HEK293 (cell line): Measurements from ENCODE around the gene RTL5.
"Not testable (repeated sequence)": the region's sequence is repeated elsewhere in the genome, so short reads cannot be mapped to it uniquely, and the experiment has no call there.

Experiments
- KLF10 ChIP-seq: fragments of 450-650 bp; IDR thresholded peaks from 2 replicates; pipeline ENCODE4 v1.5.1; 2018; ENCODE audit warnings: missing biosample characterization, mild to moderate bottlenecking, missing genetic modification characterization
- SALL2 ChIP-seq: fragments of 450-650 bp; formaldehyde crosslinking; IDR thresholded peaks from 2 replicates; pipeline ENCODE4 v1.5.0; 2017; ENCODE audit warnings: missing biosample characterization, mild to moderate bottlenecking, missing genetic modification characterization, borderline replicate concordance
- SCRT2 ChIP-seq: fragments of 450-650 bp; formaldehyde crosslinking; IDR thresholded peaks from 2 replicates; pipeline ENCODE4 v1.5.1; 2016; ENCODE audit warnings: missing biosample characterization, missing genetic modification characterization
- SP2 ChIP-seq: fragments of 450-650 bp; formaldehyde crosslinking; IDR thresholded peaks from 2 replicates; pipeline ENCODE4 v1.5.1; 2016; ENCODE audit warnings: missing biosample characterization, missing genetic modification characterization
- ZBTB21 ChIP-seq: fragments of 450-650 bp; formaldehyde crosslinking; IDR thresholded peaks from 2 replicates; pipeline ENCODE4 v1.5.1; 2017; ENCODE audit warnings: missing biosample characterization, missing genetic modification characterization
- ZNF16 ChIP-seq: fragments of 450-650 bp; formaldehyde crosslinking; IDR thresholded peaks from 2 replicates; pipeline ENCODE4 v1.5.1; 2016; ENCODE audit warnings: low read depth, missing biosample characterization, missing genetic modification characterization
- ZNF707 ChIP-seq: fragments of 450-650 bp; formaldehyde crosslinking; IDR thresholded peaks from 2 replicates; pipeline ENCODE4 v1.5.1; 2016; ENCODE audit warnings: missing biosample characterization, missing genetic modification characterization
- TF ChIP-seq, protein P1 (sequence below): fragments of 450-650 bp; formaldehyde crosslinking; IDR thresholded peaks from 2 replicates; pipeline ENCODE4 v1.5.1; 2016; ENCODE audit warnings: missing biosample characterization, missing genetic modification characterization

DNA sequence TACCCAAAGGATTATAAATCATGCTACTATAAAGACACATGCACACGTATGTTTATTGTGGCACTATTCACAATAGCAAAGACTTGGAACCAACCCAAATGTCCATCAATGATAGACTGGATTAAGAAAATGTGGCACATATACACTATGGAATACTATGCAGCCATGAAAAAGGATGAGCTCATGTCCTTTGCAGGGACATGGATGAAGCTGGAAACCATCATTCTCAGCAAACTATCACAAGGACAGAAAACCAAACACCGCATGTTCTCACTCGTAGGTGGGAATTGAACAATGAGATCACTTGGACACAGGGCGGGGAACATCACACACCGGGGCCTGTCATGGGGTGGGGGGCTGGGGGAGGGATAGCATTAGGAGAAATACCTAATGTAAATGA, 44.6 kb upstream of the RTL5 start:
- TF ChIP-seq SALL2; ZBTB21; KLF10 (tag by site-specific recombination); SCRT2 (tag by site-specific recombination); SP2 (tag by site-specific recombination); ZNF707; ZNF16: not testable (repeated sequence)
- TF ChIP-seq, protein P1, sequence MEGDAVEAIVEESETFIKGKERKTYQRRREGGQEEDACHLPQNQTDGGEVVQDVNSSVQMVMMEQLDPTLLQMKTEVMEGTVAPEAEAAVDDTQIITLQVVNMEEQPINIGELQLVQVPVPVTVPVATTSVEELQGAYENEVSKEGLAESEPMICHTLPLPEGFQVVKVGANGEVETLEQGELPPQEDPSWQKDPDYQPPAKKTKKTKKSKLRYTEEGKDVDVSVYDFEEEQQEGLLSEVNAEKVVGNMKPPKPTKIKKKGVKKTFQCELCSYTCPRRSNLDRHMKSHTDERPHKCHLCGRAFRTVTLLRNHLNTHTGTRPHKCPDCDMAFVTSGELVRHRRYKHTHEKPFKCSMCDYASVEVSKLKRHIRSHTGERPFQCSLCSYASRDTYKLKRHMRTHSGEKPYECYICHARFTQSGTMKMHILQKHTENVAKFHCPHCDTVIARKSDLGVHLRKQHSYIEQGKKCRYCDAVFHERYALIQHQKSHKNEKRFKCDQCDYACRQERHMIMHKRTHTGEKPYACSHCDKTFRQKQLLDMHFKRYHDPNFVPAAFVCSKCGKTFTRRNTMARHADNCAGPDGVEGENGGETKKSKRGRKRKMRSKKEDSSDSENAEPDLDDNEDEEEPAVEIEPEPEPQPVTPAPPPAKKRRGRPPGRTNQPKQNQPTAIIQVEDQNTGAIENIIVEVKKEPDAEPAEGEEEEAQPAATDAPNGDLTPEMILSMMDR (tag by site-specific recombination): not testable (repeated sequence)
